HG02610 (cell line): Measurements from ENCODE around the gene CPT1C.
"Not testable (repeated sequence)": the region's sequence is repeated elsewhere in the genome, so short reads cannot be mapped to it uniquely, and the experiment has no call there.

ENCODE experiments used
- ATAC-seq: cut with Tn5 transposase; IDR thresholded peaks from one replicate; pipeline ENCODE4 v1.9.1; 2021; ENCODE audit warnings: mild to moderate bottlenecking, moderate library complexity; ENCODE audit not compliant: unreplicated experiment

CPT1C gene

DNA sequence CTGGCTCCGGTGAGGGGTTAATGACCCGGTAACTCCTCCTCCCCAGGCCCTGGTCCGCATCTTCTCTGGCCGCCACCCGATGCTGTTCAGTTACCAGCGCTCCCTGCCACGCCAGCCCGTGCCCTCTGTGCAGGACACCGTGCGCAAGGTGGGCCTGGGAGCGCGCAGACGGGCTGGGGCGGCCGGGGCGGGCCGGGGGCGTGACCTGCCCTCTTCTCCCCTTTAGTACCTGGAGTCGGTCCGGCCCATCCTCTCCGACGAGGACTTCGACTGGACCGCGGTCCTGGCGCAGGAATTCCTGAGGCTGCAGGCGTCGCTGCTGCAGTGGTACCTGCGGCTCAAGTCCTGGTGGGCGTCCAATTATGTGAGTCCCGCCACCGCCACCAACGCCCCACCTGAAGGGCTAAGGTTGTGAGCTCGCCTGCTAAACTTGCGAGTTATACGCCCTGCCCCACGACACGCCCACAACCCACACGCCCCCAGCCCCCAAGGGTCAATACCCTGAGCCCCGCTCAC, 10.4 kb downstream of the CPT1C start:
- ATAC-seq: no peak

DNA sequence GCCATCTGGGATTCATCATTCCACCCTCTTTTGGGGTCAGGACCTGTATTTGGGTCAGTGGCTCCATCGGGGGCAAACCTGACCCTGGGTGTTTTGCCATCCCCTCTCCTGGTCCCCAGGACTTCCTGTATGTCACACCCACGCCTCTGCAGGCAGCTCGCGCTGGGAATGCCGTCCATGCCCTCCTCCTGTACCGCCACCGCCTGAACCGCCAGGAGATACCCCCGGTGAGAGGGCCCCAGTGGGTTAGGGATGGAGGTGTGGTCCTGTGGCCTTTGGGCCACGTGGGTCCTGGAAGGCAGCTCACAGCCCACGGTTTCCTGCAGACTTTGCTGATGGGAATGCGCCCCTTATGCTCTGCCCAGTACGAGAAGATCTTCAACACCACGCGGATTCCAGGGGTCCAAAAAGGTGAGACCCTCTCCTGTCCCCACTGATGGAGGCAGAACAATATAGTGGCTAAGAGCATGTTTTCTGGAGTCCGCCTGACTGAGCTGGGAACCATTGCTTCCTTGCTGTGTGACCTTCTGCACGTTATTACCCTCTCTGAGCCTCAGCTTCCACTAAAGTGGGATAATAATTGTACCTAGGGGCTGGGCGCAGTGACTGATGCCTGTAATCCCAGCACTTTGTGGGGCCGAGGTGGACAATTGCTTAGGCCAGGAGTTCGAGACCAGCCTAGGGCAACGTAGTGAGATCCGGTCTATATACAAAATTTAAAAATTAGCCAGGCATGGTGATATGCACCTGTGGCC, 14.1 kb downstream of the CPT1C start:
- ATAC-seq: no peak

DNA sequence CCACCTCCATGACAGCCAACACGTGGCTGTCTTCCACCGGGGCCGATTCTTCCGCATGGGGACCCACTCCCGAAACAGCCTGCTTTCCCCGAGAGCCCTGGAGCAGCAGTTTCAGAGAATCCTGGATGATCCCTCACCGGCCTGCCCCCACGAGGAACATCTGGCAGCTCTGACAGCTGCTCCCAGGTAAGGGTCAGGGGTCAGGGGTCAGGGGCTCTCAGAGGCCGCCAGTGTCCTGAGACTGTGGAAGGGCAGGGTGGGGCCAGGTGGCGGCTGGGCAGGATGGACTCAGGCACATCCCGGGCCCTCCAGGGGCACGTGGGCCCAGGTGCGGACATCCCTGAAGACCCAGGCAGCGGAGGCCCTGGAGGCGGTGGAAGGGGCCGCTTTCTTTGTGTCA, 15.0 kb downstream of the CPT1C start:
- ATAC-seq: no peak

DNA sequence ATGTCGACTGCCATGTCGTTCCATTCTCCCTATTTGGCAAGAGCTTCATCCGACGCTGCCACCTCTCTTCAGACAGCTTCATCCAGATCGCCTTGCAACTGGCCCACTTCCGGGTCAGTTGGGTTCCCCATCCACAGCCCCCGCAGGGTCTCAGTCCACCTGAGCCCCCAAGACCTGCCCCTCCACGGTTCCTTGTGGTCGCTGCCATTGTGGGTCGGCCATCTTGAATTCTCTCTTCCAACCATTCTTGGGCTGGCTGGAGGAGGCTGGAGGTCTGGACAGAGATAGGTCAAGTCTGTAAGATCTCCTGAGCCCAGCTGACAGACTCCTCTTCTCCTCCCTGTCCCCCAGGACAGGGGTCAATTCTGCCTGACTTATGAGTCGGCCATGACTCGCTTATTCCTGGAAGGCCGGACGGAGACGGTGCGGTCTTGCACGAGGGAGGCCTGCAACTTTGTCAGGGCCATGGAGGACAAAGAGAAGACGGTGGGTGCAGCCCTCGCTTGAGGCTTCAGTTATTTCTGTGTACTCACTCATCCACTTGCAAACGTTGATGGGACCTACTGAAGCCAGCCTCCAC, 19.5 kb downstream of the CPT1C start:
- no peak for ATAC-seq

DNA sequence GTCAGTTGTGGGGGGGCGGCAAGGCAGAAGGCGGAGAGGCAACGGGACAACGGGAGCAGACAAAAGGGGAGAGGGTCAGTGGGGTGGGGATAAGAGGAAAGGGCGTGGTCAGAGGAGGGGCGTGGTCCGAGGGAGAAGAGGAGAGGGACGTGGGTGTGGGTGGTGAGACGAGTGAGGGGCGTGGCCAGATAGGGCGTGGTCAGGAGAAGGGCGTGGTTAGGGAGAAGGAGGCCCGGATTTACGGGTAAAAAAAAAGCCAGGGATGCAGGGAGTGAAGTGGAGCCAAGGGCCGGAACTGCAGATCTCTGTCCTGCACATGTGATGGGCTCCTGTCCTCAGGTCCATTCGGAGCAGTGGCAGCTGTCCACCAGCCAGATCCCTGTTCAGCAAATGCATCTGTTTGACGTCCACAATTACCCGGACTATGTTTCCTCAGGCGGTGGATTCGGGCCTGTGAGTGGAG, 21.5 kb downstream of the CPT1C start:
- no peak for ATAC-seq

DNA sequence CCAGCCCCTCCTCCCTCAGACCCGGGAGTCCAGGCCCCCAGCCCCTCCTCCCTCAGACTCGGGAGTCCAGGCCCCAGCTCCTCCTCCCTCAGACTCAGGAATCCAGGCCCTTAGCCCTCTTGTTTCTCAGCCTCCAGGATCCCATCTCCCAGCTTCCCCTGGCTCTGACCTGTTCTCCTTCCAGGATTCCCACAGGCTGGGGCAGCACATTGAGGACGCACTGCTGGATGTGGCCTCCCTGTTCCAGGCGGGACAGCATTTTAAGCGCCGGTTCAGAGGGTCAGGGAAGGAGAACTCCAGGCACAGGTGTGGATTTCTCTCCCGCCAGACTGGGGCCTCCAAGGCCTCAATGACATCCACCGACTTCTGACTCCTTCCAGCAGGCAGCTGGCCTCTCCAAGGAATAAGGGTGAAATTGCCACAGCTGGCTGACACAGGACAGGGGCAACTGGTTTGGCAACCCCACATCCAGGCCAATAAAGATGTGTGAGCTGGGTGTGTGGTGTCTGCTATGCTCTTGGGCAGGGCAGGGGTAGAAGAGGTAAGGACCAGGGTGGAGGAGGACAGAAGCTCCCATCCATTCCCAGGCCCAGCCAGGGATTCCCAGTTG, 22.4 kb downstream of the CPT1C start:
- no peak for ATAC-seq

DNA sequence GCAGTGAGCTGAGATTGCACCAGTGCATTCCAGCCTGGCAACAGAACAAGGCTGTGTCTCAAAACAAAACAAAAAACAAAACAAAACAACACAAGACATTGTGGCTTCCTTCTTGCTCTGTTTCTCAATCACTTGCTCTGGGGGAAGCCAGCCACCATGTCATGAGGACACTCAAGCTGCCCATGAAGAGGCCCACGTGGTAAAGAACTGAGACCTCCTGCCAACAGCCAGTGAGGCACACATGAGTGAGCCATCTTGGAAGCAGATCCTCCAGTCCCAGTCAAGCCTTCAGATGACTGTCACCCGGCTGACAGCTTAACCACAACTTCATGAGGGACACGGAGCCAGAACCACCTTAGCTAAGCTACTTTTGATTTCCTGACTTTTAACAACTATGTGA, 25.2 kb downstream of the CPT1C start:
- ATAC-seq: no peak

DNA sequence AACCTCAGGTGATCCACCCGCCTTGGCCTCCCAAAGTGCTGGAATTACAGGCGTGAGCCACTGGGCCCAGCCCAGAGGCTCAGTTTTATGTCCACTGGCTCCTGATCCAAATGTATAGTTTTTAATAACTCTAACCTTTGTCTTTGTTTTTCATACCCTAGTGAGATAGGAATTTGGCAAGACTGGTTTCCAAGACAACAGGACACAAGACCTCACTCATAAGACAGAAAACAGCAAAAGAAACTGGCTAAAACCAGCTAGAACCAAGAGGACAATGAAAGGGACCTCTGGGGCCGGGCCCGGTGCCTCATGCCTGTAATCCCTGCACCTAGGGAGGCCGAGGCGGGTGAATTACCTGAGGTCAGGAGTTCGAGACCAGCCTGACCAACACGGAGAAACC, 27.6 kb downstream of the CPT1C start:
- ATAC-seq: no peak

DNA sequence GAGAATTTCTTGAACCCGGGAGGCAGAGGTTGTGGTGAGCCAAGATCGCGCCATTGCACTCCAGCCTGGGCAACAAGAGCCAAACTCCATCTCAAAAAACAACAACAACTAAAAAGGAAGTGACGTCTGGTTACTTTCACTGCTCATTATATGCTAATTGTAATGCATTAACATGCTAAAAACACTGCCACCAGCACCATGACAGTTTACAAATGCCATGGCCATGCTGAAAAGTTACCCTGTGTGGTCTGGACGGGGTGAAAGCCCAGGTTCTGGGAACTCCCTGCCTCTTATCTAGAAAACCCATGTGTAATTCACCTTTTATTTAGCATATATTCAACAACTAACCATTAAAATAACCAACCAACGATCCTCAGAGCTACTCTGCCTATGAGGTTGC, 28.1 kb downstream of the CPT1C start:
- no peak for ATAC-seq

DNA sequence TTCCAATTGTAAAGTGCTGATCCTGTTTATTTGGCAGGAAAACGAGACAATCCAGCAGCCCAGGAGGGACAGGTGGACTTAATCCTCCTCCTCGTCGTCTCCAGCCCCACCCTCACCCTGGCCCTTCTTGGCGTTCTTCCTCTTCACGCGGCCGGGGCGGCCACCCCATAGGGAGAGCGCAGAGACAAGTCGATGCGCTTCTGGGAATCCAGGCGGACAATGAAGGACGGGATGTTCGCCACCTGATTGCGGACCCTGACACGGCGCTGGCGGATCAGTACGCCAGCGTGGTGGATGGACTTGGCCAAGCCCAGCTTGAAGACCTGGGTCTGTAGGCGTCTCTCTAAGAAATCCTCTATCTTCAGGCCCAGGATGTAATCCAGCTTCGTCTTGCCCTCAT, 28.5 kb downstream of the CPT1C start:
- ATAC-seq: not testable (repeated sequence)

DNA sequence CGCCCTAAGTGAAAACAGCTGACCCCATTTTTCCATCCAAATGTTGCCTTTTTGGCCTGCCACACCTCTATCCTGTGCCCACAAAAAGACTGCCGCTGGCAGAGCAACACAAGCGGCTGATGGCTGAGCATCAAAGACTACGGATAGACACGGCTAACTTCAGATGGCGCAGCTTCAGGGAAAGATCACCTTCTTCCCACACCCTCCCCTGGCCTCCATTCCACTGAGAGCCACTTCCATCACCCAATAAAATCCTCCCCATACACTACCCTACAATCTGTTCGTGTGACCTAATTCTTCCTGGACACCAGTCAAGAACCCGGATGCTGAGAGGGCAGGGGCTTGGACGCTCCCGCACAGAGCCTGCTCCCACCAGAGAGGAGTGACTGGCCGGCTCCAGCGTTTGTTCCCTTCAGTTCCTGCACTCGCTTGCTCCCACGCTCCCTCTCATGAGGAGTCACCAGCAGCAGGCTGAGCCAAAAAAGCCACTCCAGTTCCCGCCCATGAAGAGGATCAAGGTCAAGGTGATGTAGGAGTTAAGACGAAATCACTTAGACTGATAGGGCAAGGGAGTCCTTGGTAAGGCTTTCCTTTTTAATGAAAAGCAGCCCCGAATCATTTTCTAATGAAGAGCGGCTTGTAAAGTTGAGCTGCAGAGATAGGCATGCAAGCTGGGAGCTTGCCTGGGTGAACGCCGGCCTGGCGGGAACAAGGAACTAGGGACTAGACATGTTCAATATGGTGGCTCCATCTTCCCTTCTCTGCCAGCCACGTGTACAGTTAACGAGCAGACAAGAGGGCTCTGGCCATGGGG, 36.5 kb downstream of the CPT1C start:
- no peak for ATAC-seq

DNA sequence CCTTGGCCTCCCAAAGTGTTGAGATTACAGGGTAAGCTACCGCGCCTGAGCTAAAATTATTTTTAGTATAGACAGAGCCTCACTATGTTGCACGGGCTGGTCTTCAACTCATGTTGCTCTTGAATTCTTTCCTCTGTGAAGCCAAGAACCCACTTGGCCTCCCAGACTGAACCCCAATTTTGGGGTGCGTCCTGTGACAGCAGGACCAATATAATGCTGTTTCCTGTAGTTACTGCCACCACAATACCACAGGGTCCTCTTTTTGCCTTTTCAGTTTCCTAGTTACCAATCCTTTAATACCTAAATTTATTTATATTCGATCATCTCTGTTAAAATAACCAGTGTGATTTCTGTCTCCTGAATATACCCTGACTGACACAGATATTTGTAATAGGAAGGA, 39.2 kb downstream of the CPT1C start:
- ATAC-seq: no peak

DNA sequence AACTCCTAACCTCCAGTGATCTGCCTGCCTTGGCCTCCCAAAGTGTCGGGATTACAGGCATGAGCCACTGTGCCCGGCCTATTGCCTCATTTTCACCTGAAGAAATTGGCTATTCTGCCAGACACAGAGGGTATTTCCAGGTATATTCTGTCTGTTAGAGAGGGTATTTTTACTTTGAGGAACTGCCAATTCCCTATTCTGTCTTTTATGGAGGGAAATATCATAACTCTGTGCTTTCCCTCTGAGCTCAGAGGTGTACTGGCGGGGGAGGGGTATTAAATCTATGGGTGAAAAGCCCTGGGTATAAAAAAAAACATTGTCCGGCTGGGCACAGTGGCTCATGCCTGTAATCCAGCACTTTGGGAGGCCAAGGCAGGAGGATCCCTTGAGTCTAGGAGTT, 47.4 kb downstream of the CPT1C start:
- no peak for ATAC-seq

DNA sequence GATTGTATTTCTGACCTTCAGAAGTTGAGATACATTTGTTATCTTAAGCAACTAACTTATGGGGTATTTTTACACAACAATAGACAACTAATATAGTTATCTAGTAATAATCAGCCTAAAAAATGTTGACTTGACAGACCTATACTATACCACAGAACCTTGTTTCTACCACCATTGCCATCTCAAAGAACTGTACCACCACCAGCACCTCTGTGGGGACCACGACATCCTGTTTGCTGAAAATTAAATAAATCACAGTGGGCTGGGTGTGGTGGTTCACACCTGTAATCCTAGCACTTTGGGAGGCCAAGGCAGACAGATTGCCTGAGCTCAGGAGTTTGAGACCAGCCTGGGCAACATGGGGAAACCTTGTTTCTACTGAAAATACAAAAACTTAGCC, 48.2 kb downstream of the CPT1C start:
- ATAC-seq: no peak

DNA sequence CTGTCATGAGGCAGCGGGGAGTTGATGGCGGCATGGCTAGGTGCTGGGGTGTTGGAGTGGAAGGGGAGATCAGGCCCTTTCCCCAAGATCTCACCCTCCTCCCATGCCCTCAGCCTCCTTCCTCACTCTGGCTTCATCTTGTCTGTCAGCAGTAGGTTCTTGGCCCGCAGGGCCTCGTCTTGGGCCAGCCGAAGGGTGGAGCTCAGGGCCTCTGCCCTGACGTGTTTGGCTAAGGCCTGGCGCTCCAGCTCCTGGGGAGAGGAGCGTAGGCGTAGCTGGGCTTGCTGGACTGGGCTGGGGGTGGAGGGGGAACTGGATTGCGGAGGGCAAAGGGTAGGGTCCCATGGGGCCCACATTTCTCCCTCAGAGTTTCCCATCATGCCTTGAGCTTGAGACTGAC, 49.0 kb downstream of the CPT1C start:
- no peak for ATAC-seq

DNA sequence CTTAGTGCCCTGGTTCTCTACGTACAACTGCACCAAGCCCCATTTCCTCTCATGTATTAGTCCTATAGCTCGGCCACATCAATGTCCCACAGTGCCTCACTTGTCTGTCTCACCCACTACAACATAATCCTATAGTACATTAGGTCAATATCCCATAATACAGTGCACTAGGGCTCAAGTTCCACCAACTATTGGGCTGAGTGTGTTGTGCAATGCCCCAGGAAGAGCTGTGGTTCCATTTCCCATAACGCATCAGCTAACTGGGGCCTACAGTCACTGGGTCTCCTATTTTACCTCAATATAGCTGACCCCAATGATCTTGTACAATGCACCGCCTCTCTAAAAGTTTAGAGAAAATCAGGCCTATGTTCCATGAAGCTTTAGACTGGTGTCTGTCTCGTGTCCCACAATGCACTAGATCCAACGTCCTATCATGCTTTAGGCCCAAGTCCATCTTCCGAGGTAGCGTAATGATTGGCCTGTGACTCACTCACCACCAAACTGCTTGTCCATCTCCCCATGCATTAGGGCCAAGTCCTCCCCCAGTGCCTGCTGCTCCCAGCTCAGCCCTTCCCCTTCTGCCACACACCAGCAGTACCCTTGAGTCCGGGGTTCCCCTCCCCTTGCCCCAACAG, 50.4 kb downstream of the CPT1C start:
- ATAC-seq: no peak

DNA sequence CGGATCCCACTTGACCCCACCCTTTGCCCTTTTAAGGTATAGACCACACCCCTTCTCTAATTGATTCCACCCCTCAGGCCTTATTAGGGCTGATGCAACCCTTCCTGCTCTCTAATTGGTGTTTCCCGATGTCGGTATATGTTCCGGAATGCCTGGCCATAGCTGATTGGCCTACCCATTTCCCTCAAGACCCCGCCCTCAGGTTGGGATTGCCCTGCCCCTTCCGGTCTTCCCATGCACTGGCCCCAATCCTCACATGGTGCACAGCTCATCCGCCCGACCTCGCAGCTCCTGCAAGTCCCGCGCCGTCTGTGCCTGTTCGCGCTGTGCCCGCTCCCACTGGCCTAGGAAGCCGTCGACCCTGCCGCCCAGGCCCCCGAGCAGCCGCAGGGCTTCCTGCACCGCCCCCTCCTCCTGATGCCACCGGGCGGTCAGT, 54.0 kb downstream of the CPT1C start:
- no peak for ATAC-seq

DNA sequence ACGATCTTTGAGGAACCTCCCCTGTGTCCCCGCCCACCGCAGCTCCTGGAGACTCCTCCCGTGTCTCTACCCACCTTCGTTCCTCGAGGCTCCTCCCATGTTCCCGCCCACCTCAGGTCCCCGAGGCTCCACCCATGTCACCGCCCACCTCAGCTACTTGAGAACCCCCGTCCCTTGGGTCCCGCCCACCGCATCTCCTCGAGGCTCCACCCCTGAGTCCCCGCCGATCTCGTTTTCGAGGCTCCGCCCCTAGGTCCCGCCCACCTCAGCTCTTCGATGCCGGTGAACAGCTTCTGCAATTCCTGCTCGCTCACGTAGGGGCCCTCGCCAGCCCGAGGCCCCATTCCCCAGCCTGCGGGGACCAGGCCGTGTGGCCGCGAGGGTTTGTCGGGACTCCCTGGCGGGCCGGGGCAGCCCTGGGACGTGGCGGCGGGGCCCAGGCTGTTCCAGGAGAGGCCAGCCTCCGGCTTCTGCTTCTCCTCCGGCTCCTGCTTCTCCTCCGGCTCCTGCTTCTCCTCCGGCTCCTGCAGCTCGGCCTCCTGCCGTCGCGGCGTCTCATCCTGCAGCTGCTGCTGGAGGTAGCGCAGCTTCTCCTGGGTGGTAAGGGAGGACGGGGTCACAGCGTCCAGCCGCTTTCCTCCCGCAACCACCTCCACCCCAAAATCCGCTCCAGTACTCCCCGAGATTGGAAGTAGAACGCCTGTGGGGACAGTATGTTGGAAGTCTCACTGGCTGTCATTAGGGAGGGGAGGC, 55.5 kb downstream of the CPT1C start:
- ATAC-seq: no peak

DNA sequence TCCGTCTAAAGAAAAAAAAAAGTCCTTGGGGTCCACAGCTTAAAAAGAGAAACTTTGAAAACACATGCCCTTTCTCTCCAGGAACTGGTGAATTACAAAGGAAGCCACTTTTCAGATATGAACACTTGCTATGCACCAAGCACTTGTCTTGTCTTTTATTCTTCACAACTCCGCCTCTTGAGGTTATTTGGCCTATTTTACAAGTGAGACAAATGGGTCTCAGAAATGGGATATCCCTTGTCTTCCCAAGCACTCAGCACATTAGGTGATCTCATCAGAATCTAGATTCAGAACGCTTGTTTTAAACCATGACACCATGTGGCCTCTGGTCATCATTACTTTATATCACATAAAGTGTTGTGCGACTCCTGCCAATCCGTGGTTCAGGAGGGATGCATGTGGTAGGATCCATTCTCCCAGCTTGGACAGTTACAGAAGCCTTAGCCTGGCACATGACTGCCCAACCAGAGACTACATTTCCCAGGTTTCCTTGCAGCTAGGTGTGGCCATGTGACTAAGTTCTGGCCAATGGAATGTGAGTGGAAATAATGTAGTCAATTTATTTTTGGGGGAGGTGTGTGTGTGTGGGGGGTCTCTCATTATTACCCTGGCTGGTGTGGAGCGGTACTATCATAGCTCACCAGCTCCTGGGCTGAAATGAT, 58.3 kb downstream of the CPT1C start:
- ATAC-seq: no peak

DNA sequence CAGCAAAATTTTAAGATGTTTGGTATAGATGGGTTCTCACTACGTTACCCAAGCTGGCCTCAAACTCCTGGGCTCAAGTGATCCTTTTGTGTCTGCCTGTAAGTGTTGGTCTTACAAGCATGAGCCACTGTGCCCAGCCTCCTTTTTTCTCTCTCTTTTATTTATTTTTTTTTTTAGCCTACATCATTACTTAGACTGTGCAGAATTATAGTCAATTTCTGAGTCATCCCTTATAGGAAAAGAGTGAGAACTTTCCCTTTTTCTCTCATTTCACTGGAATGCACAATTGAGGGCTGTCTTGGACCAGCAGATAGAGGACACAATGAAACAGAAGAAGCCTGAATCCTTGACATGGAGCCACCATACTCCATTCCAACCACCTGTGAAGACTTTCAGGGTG, 58.9 kb downstream of the CPT1C start:
- no peak for ATAC-seq
